Measurements from ENCODE around the gene NPLOC4.

DNA sequence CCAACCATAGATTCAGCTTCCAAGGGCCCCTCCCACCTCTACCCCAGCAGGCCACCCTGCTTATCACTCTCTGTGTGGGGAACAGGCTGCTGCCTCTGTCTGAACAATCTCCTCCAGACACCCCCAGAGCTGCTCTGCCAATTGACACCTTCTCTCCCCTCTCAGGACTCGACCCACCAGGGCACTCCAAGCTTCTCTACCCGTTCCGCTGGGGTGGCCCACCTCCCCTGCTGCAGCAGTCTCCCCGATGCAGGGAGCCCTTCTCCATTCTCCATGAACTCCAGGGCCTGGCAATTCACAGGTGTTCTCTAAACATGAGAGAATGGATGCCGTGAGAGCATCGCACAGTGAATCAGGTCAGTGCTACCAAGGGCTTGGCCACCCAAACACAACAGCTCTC lies 56.4 kb downstream of the NPLOC4 start:
- TF ChIP-seq, protein P1, sequence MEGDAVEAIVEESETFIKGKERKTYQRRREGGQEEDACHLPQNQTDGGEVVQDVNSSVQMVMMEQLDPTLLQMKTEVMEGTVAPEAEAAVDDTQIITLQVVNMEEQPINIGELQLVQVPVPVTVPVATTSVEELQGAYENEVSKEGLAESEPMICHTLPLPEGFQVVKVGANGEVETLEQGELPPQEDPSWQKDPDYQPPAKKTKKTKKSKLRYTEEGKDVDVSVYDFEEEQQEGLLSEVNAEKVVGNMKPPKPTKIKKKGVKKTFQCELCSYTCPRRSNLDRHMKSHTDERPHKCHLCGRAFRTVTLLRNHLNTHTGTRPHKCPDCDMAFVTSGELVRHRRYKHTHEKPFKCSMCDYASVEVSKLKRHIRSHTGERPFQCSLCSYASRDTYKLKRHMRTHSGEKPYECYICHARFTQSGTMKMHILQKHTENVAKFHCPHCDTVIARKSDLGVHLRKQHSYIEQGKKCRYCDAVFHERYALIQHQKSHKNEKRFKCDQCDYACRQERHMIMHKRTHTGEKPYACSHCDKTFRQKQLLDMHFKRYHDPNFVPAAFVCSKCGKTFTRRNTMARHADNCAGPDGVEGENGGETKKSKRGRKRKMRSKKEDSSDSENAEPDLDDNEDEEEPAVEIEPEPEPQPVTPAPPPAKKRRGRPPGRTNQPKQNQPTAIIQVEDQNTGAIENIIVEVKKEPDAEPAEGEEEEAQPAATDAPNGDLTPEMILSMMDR (IDR thresholded peaks at IDR 0.05; ENCODE audit: insufficient read depth, low read length, poor library complexity, severe bottlenecking), result no peak
- TF ChIP-seq EZH2phosphoT487 (conservative IDR thresholded peaks at IDR 0.05; ENCODE audit: low read length), result no peak
